CD4-positive, alpha-beta T cell (primary cell): Measurements from ENCODE around the gene HOXC10. TPM values are rescaled to one million over a fixed set of nuclear protein-coding genes. Genes with fewer than 3 reads are reported as not detected.

Experiments used
- ATAC-seq: fragments of 200-7000 bp; cut with Tn5 transposase; one replicate; pipeline ENCODE4 v1.10.0; 2022; ENCODE audit warnings: mild to moderate bottlenecking; ENCODE audit not compliant: poor library complexity
- CTCF ChIA-PET: fragments of 350-600 bp; sonication (Branson Sonifier 250); formaldehyde crosslinking; loops from one replicate; lab custom pipeline; 2021; ENCODE audit warnings: antibody characterized with exemption, inconsistent platforms; lab: Charles Lee
- POLR2A ChIA-PET: fragments of 350-600 bp; sonication (Branson Sonifier 250); formaldehyde crosslinking; loops from one replicate; lab custom pipeline; 2021; ENCODE audit warnings: antibody characterized with exemption, inconsistent platforms; lab: Charles Lee
- DNase-seq, 14 experiments: peaks; one replicate each; pipeline ENCODE4 v3.0.0-alpha.2; 2013 to 2020; ENCODE audit warnings: mixed read lengths in 2 of 14
- H3K27ac ChIP-seq, 2 donors: one replicate each; pipeline versions ENCODE4 v1.5.1 to v1.7.0; 2013; ENCODE audit warnings: low read length in 2 of 2, low read depth in 1 of 2, mild to moderate bottlenecking in 1 of 2
- H3K27me3 ChIP-seq, 2 experiments: 1 replicate in 1 of 2; 2 replicates in 1 of 2; pipeline versions ENCODE4 v1.6.1 to v1.7.0; 2013; ENCODE audit warnings: low read length in 2 of 2, control low read depth in 1 of 2, mild to moderate bottlenecking in 1 of 2, moderate library complexity in 1 of 2; ENCODE audit not compliant: insufficient read depth in 2 of 2, control insufficient read depth in 1 of 2
- H3K36me3 ChIP-seq: one replicate; pipeline ENCODE4 v1.6.1; 2013; ENCODE audit warnings: low read length, control low read depth; ENCODE audit not compliant: insufficient read depth
- H3K4me1 ChIP-seq: one replicate; pipeline ENCODE4 v1.6.1; 2013; ENCODE audit warnings: low read length, control low read depth; ENCODE audit not compliant: insufficient read depth
- H3K4me3 ChIP-seq: one replicate; pipeline ENCODE4 v1.5.1; 2013; ENCODE audit warnings: mild to moderate bottlenecking, low read length, moderate library complexity
- H3K9me3 ChIP-seq, 2 experiments: 1 replicate in 1 of 2; 2 replicates in 1 of 2; pipeline versions ENCODE4 v1.6.1 to v1.7.0; 2013; ENCODE audit warnings: low read length in 2 of 2, mild to moderate bottlenecking in 2 of 2, control low read depth in 1 of 2, moderate library complexity in 1 of 2; ENCODE audit not compliant: control insufficient read depth in 1 of 2, insufficient read depth in 1 of 2
- H3K27ac Mint-ChIP-seq: one replicate; pipeline ENCODE4 v1.8.0; 2020; ENCODE audit warnings: mixed read lengths
- H3K27me3 Mint-ChIP-seq: one replicate; pipeline ENCODE4 v1.8.0; 2021; ENCODE audit warnings: mixed read lengths
- H3K36me3 Mint-ChIP-seq: one replicate; pipeline ENCODE4 v1.8.0; 2021; ENCODE audit warnings: low read depth, mixed read lengths
- H3K4me1 Mint-ChIP-seq: one replicate; pipeline ENCODE4 v1.8.0; 2021; ENCODE audit warnings: low read depth, mixed read lengths
- H3K4me3 Mint-ChIP-seq: one replicate; pipeline ENCODE4 v1.8.0; 2020; ENCODE audit warnings: mild to moderate bottlenecking, mixed read lengths
- H3K9me3 Mint-ChIP-seq: one replicate; pipeline ENCODE4 v1.8.0; 2020; ENCODE audit warnings: mixed read lengths
- intact Hi-C, 2 experiments: fragments of 100-400 bp; cut with DNase I in 1 of 2; cut with micrococcal nuclease in 1 of 2; formaldehyde crosslinking; loops; one replicate each; pipeline versions ENCODE4 v1.15.1 to v1.9.0; 2023 to 2025; cut with DNase I, micrococcal nuclease
- total RNA-seq, 174 experiments: library from RNA in 2 of 174; stranded (reverse) in 2 of 174; gene quantifications; one replicate each; pipeline ENCODE4 v1.2.3 and lab custom pipeline; 2021 to 2026
- TF ChIP-seq, protein P1 (sequence below): fragments of 200-600 bp; IDR thresholded peaks from one replicate; pipeline ENCODE4 v1.8.0; 2022; ENCODE audit warnings: antibody characterized with exemption, mild to moderate bottlenecking

The HOXC10 gene
- total RNA-seq, 2 experiments from 2014 or later: not detected

DNA sequence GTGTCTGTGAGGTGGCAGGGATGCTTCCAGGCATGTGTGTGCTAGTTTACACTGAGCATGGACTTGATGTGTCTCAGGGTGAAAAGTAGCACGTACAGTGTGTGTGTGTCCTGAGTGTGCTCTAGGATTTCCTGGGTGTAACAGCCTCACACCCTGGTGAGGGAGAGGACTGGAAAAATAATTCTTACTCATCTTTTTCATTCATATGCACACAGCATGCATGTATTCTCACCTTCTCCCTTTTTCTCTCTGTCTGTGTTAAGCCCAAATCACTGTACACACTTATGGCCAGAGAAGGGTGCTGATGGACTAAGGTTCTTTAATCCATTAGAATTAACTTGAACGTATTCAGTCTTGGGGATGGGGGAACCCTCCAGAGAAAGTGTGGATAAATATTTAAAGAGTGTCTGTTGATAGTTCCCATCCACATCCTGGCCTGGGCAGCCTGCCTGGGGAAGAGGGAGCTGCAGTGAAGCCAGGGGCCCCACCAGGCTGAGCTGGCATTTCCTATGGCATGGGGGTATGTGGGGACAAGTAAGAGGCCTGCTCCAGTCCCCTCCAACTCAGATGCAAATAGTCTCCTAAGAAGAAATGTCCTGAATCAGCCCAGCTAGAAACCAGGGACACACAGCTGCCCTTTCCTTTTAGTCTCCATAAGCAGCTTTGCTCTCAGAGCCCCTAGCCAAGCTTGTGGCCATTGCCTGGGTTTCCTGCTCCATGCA is 22.8 kb downstream of the HOXC10 start:
- intact Hi-C loops: loop anchor here (2.0 to 10.0 kb wide), 4 partner anchors 193 to 375 kb away; partner anchors contain the start of genes GPR84 (in 1 of the 2) and ZNF385A (in 1 of the 2)
- Histone ChIP-seq H3K9me3 (peaks cover 0 to 39% of the 10 kb centered on the region in 2 experiments), H3K36me3 (no peaks in the 10 kb centered on the region), H3K27ac (no peak overlapping the region), H3K4me3 (no peak overlapping the region), H3K27me3 (peaks cover 91 to 96% of the 10 kb centered on the region in 2 experiments), H3K4me1 (peaks cover 43% of the 10 kb centered on the region)
- no peak for ATAC-seq
- Mint-ChIP-seq H3K36me3 (no peaks in the 10 kb centered on the region), H3K27me3 (peaks cover 100% of the 10 kb centered on the region), H3K4me3 (peak overlapping the region; percentile 47), H3K4me1 (peaks cover 44% of the 10 kb centered on the region), H3K9me3 (no peaks in the 10 kb centered on the region), H3K27ac (no peak overlapping the region)
- POLR2A ChIA-PET: interaction anchor here (1.0 kb wide), 1 partner anchor 194 kb away, joined by 3 read pairs; no protein-coding TSS in a partner anchor
- CTCF ChIA-PET: interaction anchor here (0.6 to 6.3 kb wide), 7 partner anchors 25 to 207 kb away, joined by 3 to 59 read pairs (median 5); partner anchors contain the start of gene HOXC5
- TF ChIP-seq, protein P1, sequence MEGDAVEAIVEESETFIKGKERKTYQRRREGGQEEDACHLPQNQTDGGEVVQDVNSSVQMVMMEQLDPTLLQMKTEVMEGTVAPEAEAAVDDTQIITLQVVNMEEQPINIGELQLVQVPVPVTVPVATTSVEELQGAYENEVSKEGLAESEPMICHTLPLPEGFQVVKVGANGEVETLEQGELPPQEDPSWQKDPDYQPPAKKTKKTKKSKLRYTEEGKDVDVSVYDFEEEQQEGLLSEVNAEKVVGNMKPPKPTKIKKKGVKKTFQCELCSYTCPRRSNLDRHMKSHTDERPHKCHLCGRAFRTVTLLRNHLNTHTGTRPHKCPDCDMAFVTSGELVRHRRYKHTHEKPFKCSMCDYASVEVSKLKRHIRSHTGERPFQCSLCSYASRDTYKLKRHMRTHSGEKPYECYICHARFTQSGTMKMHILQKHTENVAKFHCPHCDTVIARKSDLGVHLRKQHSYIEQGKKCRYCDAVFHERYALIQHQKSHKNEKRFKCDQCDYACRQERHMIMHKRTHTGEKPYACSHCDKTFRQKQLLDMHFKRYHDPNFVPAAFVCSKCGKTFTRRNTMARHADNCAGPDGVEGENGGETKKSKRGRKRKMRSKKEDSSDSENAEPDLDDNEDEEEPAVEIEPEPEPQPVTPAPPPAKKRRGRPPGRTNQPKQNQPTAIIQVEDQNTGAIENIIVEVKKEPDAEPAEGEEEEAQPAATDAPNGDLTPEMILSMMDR: no peak
- DNase-seq: no peak

DNA sequence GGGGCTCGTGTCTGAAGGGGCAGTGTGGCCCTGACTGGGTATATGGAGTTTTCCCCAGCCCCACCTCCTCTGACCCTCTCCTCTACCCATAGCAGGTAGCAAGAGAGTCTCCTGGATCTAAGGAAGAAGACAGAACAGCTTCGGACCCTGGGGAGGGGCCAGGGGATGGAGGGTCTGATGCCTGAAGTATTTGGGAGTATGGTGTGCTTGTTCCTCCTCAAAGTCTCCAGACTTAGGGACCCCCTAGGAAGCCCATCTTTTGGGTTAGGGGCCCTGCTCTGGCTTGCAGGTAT is 23.3 kb downstream of the HOXC10 start:
- Mint-ChIP-seq H3K27me3 (peaks cover 100% of the 10 kb centered on the region), H3K36me3 (no peaks in the 10 kb centered on the region), H3K4me1 (peaks cover 44% of the 10 kb centered on the region), H3K9me3 (no peaks in the 10 kb centered on the region), H3K27ac (no peak overlapping the region), H3K4me3 (no peak overlapping the region)
- intact Hi-C loops: loop anchor here (5.0 to 10.0 kb wide), 3 partner anchors 357 to 374 kb away; partner anchors contain the start of genes GPR84 (in 1 of the 2) and ZNF385A (in 1 of the 2)
- TF ChIP-seq, protein P1: no peak
- H3K4me3 ChIP-seq: no peak overlapping the region
- peaks cover 91 to 96% of the 10 kb centered on the region in 2 experiments for H3K27me3 ChIP-seq
- no peak for DNase-seq
- H3K27ac ChIP-seq: no peak overlapping the region
- ATAC-seq: no peak
- peaks cover 0 to 39% of the 10 kb centered on the region in 2 experiments for H3K9me3 ChIP-seq
- CTCF ChIA-PET: interaction anchor here (0.8 to 6.3 kb wide), 6 partner anchors 25 to 206 kb away, joined by 3 to 59 read pairs (median 12); partner anchors contain the start of gene HOXC5
- H3K36me3 ChIP-seq: no peaks in the 10 kb centered on the region
- POLR2A ChIA-PET: interaction anchor here (1.3 to 1.4 kb wide), 2 partner anchors 9 to 181 kb away, joined by 3 to 8 read pairs; partner anchors contain the start of gene SMUG1
- H3K4me1 ChIP-seq: peaks cover 43% of the 10 kb centered on the region

DNA sequence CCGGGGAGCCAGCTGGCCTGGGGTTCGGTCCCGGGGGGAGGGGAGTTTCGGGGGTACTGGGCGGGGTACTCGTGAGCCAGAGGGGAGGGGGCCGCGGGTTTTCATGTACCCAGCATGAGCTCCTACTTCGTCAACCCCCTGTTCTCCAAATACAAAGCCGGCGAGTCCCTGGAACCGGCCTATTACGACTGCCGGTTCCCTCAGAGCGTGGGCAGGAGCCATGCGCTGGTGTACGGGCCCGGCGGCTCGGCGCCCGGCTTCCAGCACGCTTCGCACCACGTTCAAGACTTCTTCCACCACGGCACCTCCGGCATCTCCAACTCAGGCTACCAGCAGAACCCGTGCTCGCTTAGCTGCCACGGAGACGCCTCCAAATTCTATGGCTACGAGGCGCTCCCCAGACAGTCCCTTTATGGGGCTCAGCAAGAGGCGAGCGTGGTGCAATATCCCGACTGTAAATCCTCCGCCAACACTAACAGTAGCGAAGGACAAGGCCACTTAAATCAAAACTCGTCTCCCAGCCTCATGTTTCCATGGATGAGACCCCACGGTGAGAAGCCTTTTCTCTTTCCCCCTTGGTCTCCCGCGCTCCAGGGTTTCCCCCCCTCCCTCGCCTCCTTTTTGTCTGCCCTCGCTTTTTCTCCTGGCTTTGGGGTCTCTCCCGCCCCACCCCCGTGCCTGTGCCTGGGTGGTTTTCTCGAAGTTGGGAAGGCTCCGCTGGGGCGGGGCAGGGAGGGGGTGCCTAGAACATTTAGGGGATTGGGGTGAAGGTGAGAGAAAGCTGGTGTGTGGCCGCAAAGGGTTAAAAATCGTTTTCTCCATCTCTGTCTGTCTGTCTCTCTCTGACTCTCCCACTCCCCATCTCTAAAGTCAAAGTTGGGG is 24.5 kb downstream of the HOXC10 start:
- H3K36me3 Mint-ChIP-seq: no peaks in the 10 kb centered on the region
- H3K27ac Mint-ChIP-seq: no peak overlapping the region
- H3K27me3 ChIP-seq: peaks cover 93 to 97% of the 10 kb centered on the region in 2 experiments
- H3K4me3 Mint-ChIP-seq: peak overlapping the region; percentile 79
- ChIA-PET CTCF (interaction anchor here (0.6 to 6.3 kb wide), 5 partner anchors 23 to 197 kb away, joined by 3 to 59 read pairs (median 19); partner anchors contain the start of gene HOXC5), POLR2A (interaction anchor here (0.7 to 1.4 kb wide), 4 partner anchors 8 to 206 kb away, joined by 3 to 8 read pairs (median 4); partner anchors contain the start of genes HOXC9 and SMUG1)
- intact Hi-C loops: loop anchor here (5.0 to 10.0 kb wide), 3 partner anchors 355 to 373 kb away; partner anchors contain the start of genes GPR84 (in 1 of the 2) and ZNF385A (in 1 of the 2)
- TF ChIP-seq, protein P1: no peak
- peaks cover 0 to 44% of the 10 kb centered on the region in 2 experiments for H3K9me3 ChIP-seq
- no peaks in the 10 kb centered on the region for H3K9me3 Mint-ChIP-seq
- no peaks in the 10 kb centered on the region for H3K36me3 ChIP-seq
- no peak overlapping the region for H3K4me3 ChIP-seq
- DNase-seq: peak in 3 of 14 experiments; percentile 26 to 60 (median 58)
- H3K27ac ChIP-seq: no peak overlapping the region
- H3K27me3 Mint-ChIP-seq: peaks cover 100% of the 10 kb centered on the region
- H3K4me1 ChIP-seq: peaks cover 48% of the 10 kb centered on the region
- peaks cover 45% of the 10 kb centered on the region for H3K4me1 Mint-ChIP-seq
- ATAC-seq: peak; percentile 46
